Measurements from ENCODE around the gene PGBD2. TPM values are rescaled to one million over a fixed set of nuclear protein-coding genes. Genes with fewer than 3 reads are reported as not detected.
"Not testable (repeated sequence)": the region's sequence is repeated elsewhere in the genome, so short reads cannot be mapped to it uniquely, and the experiment has no call there.

Gene PGBD2
- polyA plus RNA-seq, 3 donors, result 11.1 to 13.2 (median 13.0) TPM

DNA sequence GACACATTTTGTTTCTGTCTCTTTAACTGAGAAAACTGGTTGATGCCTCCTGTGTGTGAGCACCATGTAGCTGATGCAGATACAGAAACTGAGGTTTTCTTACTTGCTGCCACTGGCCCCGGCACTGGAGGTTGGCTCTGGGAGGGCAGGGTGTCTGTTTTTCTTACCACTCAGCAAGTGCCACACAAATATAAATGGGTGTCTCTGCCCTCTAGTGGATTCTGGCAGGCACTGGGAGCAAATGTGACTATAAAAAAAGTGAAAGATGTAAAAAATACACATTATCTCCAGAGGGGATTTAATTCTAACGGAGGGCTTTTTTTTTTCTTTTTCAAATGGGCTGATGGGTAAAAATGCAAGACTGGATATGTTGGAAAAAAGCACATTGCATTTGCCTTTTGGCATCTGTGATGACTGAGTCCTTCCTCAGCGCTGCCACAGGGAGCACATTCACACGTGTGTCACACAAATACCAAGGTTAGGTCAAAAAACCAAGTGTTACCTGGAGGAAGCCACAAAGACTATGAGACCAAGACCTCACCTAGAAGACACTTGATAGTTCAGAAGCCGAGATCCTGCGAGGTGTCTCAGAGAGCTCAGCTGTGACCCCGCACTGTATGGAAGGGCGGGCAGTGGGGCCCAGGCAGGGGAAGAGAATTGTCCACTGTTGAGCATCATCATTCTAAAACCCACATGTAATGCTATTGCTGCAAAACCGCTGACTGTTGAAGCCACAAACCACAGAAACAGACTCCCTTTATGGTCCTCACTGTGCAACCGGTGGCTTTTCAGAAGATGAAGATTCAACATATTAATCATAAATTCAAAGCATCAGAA lies 18.9 kb downstream of the PGBD2 start:
- DNase-seq, result peak; percentile 42

DNA sequence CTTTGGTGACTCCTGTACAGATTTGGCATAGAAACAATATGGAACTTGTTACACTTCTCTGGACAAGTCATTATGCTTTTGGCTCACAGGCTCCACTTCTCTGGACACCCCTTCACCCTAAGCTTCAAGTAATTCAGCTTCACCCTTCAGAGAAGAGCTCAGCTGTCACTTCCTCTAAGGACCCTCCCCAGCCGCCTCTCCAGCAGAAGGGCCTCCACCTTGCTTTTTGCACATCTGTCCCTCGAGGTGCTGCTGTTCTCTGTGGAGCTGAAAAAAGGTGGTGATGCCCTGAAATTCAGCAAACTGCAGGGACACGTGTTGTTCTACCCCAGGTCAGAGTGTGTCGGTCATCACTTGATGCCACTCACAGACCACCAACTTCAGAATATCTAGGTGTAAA lies 19.8 kb downstream of the PGBD2 start:
- DNase-seq, result not testable (repeated sequence)

DNA sequence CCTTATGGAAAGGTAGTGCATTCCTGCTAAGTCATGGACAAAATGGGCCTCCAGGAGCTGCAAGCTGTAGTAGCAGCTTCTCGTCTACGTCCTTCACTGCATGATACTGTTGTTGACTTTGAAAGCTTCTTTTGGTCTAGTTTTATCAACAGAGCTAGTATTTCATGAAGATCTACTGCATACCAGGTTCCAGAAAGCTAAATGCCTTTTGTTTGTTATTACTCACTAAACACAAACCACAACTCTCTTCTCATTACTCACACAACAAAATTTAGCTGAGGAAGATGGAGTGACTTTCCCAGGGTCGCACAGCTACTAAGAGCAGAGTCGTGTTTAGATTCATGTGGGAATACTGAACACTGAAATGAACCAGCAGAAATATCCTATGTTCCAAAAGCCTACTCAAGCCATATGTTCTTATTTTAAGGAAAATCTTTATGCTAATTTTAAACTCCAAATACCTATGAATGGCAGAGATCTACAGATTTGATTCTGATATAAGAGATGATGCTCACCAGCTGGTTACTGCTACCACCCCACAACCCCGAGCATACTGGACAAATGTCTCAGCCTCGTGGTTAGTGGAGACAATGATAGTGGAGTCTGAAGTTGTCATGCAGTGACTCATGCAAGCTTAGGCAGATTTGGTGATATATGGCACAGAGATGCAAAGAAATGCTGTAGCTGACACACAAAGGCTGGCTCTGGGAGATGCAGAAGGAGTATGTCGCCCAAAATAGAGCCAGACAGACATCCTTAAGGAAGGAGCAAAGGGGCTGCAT lies 20.6 kb downstream of the PGBD2 start:
- no peak for DNase-seq

DNA sequence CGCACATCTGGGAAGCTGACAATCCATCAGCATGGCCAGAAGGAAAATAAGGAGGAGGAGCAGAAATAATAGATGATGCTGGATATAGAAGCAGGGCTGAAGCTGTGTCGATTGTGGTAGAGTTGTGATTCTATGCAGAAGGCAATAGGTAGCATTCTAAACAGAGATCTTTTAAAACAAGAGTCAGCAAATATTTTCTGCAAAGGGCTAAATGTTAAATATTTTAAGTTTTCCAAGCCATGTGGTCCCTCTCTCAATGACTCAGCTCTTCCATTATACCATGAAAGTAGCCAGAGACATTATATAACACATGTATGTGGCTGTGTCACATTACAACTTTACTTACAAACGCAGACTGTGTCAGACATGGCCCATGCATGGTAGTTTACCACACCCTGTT lies 21.2 kb downstream of the PGBD2 start:
- not testable (repeated sequence) for DNase-seq

DNA sequence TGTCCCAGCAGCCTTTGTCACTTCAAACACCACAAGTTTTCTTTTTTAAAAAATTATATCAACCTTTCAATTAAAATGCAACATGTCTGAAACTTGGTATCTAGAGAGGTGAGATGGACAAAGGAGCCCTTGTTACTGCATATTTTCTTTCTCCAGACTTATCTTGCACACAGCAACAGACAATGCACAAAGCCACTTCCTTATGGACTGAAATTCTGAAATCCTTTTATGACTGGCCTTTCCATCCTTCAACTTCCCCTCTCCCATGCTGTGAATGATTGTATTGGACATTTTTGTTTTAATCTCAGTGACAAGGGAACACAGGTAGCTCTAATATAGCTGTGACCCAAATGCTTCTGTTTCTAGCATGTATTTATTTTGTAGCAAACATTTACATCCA lies 22.1 kb downstream of the PGBD2 start:
- not testable (repeated sequence) for DNase-seq

DNA sequence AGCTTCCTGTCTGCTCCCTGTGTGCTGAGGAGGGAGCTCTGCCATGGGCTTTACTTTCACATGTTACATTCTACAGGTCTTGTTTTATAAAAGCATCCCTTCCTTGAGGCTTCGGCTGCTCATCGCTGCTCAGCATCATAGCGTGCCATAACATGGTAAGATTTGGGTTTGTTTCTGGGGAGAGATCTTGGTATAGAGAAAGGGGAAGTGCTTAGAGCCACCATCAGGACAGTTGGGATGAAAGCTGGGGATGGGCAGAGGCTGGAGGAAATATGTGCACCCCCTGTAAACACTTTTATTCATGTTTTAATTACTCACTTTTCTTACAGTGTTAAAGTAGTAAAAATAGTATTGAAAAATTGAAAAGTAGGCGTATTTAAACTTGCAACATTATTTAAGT lies 24.0 kb downstream of the PGBD2 start:
- DNase-seq, result not testable (repeated sequence)

DNA sequence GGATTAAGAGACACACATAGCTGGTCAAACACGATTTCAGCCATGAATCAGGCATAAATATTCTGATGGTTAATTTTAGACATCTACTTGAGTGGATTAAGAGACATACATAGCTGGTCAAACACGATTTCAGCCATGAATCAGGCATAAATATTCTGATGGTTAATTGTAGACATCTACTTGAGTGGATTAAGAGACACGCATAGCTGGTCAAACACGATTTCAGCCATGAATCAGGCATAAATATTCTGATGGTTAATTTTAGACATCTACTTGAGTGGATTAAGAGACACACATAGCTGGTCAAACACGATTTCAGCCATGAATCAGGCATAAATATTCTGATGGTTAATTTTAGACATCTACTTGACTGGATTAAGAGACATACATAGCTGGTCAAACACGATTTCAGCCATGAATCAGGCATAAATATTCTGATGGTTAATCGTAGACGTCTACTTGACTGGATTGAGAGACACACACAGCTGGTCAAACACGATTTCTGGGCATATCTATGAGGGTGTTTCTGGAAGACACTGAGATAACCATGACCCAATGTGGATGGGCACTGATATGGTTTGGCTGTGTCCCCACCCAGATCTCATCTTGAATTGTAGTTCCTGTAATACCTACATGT lies 32.3 kb downstream of the PGBD2 start:
- DNase-seq, result not testable (repeated sequence)

DNA sequence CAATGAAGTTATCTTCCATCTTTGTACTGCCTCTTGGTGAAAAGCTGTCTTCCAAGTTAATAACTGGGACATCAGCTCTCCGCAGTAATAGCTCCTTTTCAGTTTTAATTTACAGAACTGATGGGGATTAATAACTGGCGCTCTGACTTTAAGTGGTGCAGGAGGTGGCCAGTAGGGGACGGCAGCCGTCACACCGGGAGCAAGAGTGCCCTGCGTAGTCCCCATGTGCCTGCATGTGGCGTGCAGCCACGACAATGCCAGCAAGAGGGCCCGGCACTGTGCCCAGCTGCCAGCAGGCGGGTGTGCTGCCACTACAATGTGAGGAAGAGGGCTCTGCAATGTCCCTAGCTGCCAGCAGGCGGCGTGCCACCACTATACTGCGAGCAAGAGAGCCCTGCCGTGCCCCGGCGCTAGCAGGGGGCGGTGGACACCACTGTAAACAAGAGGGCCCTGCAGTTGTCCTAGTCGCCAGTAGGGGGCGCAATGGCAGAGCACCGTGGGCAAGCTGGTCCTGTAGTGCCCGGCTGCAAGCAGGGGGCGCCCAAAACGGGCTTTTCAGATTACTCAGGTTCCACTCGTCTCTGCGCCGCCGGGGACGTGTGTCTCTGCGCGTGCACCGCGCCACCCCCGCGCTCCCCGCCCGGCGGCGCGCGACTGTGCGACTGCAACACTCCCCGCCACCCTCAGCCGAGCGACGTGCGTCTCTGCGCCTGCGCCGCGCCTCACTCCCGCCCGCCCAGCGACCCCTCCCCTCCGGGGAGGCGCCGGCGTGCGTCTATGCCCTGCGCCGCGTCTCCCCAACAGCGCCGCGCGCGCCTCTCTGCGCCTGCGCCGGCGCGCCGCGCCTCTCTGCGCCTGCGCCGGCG lies 38.3 kb downstream of the PGBD2 start:
- not testable (repeated sequence) for DNase-seq

DNA sequence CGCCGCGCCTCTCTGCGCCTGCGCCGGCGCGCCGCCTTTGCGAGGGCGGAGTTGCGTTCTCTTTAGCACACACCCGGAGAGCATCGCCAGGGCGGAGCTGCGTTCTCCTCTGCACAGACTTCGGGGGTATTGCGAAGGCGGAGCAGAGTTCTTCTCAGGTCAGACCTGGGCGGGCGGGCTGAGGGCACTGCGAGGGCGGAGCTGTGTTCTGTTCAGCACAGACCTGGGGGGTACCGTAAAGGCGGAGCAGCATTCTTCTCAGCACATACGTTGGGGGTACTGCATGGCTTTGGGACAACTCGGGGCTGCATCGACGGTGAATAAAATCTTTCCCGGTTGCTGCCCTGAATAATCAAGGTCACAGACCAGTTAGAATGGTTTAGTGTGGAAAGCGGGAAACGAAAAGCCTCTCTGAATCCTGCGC lies 39.0 kb downstream of the PGBD2 start:
- not testable (repeated sequence) for DNase-seq

DNA sequence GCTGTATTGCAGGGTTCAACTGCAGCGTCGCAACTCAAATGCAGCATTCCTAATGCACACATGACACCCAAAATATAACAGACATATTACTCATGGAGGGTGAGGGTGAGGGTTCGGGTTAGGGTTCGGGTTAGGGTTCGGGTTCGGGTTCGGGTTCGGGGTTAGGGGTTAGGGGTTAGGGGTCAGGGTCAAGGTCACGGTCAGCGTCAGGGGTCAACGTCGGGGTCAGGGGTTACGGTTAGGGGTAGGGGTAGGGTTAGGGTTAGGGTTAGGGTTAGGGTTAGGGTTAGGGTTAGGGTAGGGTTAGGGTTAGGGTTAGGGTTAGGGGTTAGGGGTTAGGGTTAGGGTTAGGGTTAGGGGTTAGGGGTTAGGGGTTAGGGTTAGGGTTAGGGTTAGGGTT lies 39.4 kb downstream of the PGBD2 start:
- DNase-seq, result peak; percentile 19

DNA sequence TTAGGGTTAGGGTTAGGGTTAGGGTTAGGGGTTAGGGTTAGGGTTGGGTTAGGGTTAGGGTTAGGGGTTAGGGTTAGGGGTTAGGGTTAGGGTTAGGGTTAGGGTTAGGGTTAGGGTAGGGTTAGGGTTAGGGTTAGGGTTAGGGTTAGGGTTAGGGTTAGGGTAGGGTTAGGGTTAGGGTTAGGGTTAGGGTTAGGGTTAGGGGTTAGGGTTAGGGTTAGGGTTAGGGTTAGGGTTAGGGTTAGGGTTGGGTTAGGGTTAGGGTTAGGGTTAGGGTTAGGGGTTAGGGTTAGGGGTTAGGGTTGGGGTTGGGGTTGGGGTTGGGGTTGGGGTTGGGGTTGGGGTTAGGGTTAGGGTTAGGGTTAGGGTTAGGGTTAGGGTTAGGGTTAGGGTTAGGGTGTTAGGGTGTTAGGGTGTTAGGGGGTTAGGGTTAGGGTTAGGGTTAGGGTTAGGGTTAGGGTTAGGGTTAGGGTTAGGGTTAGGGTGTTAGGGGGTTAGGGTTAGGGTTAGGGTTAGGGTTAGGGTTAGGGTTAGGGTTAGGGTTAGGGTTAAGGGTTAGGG lies 39.9 kb downstream of the PGBD2 start:
- not testable (repeated sequence) for DNase-seq

Other genes starting within 250 kb of the PGBD2 start
- gene OR14I1, start 203.5 kb upstream of the PGBD2 start, polyA plus RNA-seq (ENCODE audit: insufficient read length in 3 of 3), result not detected
- gene LYPD8, start 150.5 kb upstream of the PGBD2 start, polyA plus RNA-seq (ENCODE audit: insufficient read length in 3 of 3), result not detected
- gene SH3BP5L, start 80.3 kb upstream of the PGBD2 start, polyA plus RNA-seq (ENCODE audit: insufficient read length in 3 of 3), result 10 to 100 TPM; 30.3 to 32.5 (median 30.6) TPM
- gene ZNF672, start 68.0 kb upstream of the PGBD2 start, polyA plus RNA-seq (ENCODE audit: insufficient read length in 3 of 3), result 10 to 100 TPM; 24.0 to 30.8 (median 27.0) TPM
- gene ZNF692, start 47.1 kb upstream of the PGBD2 start, polyA plus RNA-seq (ENCODE audit: insufficient read length in 3 of 3), result 10 to 100 TPM; 45.7 to 59.7 (median 56.0) TPM

Data from renal pelvis (tissue), 4 donors.